K562 (cell line): ENCODE measurements around the gene LMF2. TPM values are rescaled to one million over a fixed set of nuclear protein-coding genes. Genes with fewer than 3 reads are reported as not detected.
A peak's percentile ranks its signal among the peaks of the same experiment; 100 is the strongest.

ENCODE experiments used
- ASH1L ChIP-seq: fragments of 450-650 bp; IDR thresholded peaks from 2 replicates; pipeline ENCODE4 v1.6.1; 2018; ENCODE audit warnings: borderline replicate concordance, mild to moderate bottlenecking, low read depth; ENCODE audit not compliant: partially characterized antibody
- CXXC5 ChIP-seq: fragments of 250-450 bp; sonication (Bioruptor Pico); IDR thresholded peaks from 2 replicates; pipeline ENCODE4 v1.8.0; 2022; ENCODE audit warnings: inconsistent platforms, mild to moderate bottlenecking, moderate library complexity
- ESRRA ChIP-seq: fragments of 450-650 bp; IDR thresholded peaks from 2 replicates; pipeline ENCODE4 v1.6.1; 2014; ENCODE audit warnings: low read depth, mild to moderate bottlenecking, moderate library complexity, borderline replicate concordance
- ETS2 ChIP-seq: IDR thresholded peaks from 2 replicates; pipeline ENCODE4 v1.6.1; 2016; ENCODE audit warnings: borderline replicate concordance, missing genetic modification characterization, mild to moderate bottlenecking, moderate library complexity, missing compliant biosample characterization; ENCODE audit not compliant: poor library complexity, severe bottlenecking
- FOXM1 ChIP-seq, 2 experiments: fragments of 450-650 bp in 1 of 2; sonication (generic) in 1 of 2; formaldehyde crosslinking in 1 of 2; IDR thresholded peaks; 2 replicates each; pipeline versions ENCODE4 v1.6.1 to v1.9.0; 2017 to 2022; ENCODE audit warnings: low read depth in 2 of 2, mild to moderate bottlenecking in 2 of 2, missing genetic modification reagents in 1 of 2, moderate library complexity in 1 of 2
- HDAC1 ChIP-seq, 2 experiments: fragments of 450-650 bp; IDR thresholded peaks; 2 replicates each; pipeline ENCODE4 v1.6.1; 2016 to 2017; ENCODE audit warnings: inconsistent platforms in 1 of 2, mild to moderate bottlenecking in 1 of 2, moderate library complexity in 1 of 2
- IFI16 ChIP-seq: fragments of 250-450 bp; sonication (Bioruptor Pico); IDR thresholded peaks from 2 replicates; pipeline ENCODE4 v2.1.2; 2022; ENCODE audit warnings: mild to moderate bottlenecking, inconsistent platforms
- MAZ ChIP-seq, 2 experiments: fragments of 450-650 bp in 1 of 2; sonication (generic) in 1 of 2; formaldehyde crosslinking; IDR thresholded peaks in 1 of 2; conservative IDR thresholded peaks in 1 of 2; 2 replicates each; pipeline versions ENCODE4 v1.4.0 to v1.5.0; 2020; ENCODE audit warnings: mild to moderate bottlenecking in 1 of 2, missing genetic modification reagents in 1 of 2
- MCM5 ChIP-seq: fragments of 450-650 bp; IDR thresholded peaks from 2 replicates; pipeline ENCODE4 v1.6.1; 2016; ENCODE audit warnings: low read depth
- NR2F6 ChIP-seq: fragments of 450-650 bp; formaldehyde crosslinking; IDR thresholded peaks from 2 replicates; pipeline ENCODE4 v1.4.0; 2020; ENCODE audit warnings: mild to moderate bottlenecking
- PHF20 ChIP-seq: fragments of 450-650 bp; IDR thresholded peaks from 2 replicates; pipeline ENCODE4 v1.6.1; 2018; ENCODE audit not compliant: partially characterized antibody
- PHF8 ChIP-seq: fragments of 200-600 bp; sonication (generic); IDR thresholded peaks from 2 replicates; pipeline ENCODE4 v1.6.1; 2012; ENCODE audit warnings: mixed run types, mild to moderate bottlenecking, inconsistent platforms, low read length, moderate library complexity, borderline replicate concordance
- POLR2A ChIP-seq: fragments of 450-650 bp; conservative IDR thresholded peaks from 2 replicates; pipeline ENCODE4 v1.6.1; 2016
- POLR2B ChIP-seq: fragments of 450-650 bp; IDR thresholded peaks from 2 replicates; pipeline ENCODE4 v1.6.1; 2018; ENCODE audit warnings: low read depth; ENCODE audit not compliant: partially characterized antibody
- POLR2G ChIP-seq: fragments of 200-400 bp; formaldehyde crosslinking; IDR thresholded peaks from 2 replicates; pipeline ENCODE4 v1.6.1; 2017; ENCODE audit warnings: low read depth, mild to moderate bottlenecking, antibody characterized with exemption, low read length, moderate library complexity
- SUPT5H ChIP-seq: fragments of 450-650 bp; IDR thresholded peaks from 2 replicates; pipeline ENCODE4 v1.6.1; 2016
- ZFX ChIP-seq: sonication (generic); formaldehyde crosslinking; IDR thresholded peaks from 2 replicates; pipeline ENCODE4 v1.8.0; 2022; ENCODE audit warnings: mild to moderate bottlenecking, missing genetic modification reagents, moderate library complexity
- polyA plus RNA-seq, 8 experiments: library from polyadenylated mRNA; depleted of rRNA in 4 of 8; stranded (reverse) in 5 of 8; unstranded in 3 of 8; fragments of >200 nt; fragmentation: Nextera tagmentation in 2 of 8; fragmentation: Illumina TruSeq in 1 of 8; extraction: Ambion mirVana in 2 of 8; extraction: Trizol in 1 of 8; gene quantifications; 2 replicates each; pipeline versions ENCODE4 v1.2.1 to v1.2.3, GENCODE V29; 2011 to 2014; ENCODE audit warnings: inconsistent platforms in 1 of 8, missing spikeins in 1 of 8
- total RNA-seq, 7 experiments: library from RNA; depleted of rRNA in 6 of 7; stranded (reverse); fragments of >200 nt in 6 of 7; fragmentation: Illumina TruSeq in 2 of 7; extraction: Trizol in 2 of 7; gene quantifications; 2 replicates each; pipeline versions ENCODE4 v1.2.1 to v1.2.3, GENCODE V29; 2011 to 2021; ENCODE audit warnings: low replicate concordance in 1 of 7
- TF ChIP-seq, protein P1 (sequence below), 2 experiments: IDR thresholded peaks; 2 replicates each; pipeline ENCODE4 v1.6.1; 2011; ENCODE audit warnings: borderline replicate concordance in 1 of 2, control low read depth in 1 of 2, low read depth in 1 of 2, low read length in 1 of 2, mild to moderate bottlenecking in 1 of 2, mixed read lengths in 1 of 2, moderate library complexity in 1 of 2; ENCODE audit not compliant: insufficient read depth in 1 of 2, insufficient read length in 1 of 2, poor library complexity in 1 of 2, severe bottlenecking in 1 of 2; ENCODE audit errors: extremely low read depth in 1 of 2
- TF ChIP-seq, protein P2 (sequence below): fragments of 450-650 bp; IDR thresholded peaks from 2 replicates; pipeline ENCODE4 v1.6.1; 2016; ENCODE audit warnings: borderline replicate concordance
- TF ChIP-seq, protein P3 (sequence below): fragments of 250-450 bp; sonication (Bioruptor Pico); IDR thresholded peaks from 2 replicates; pipeline ENCODE4 v1.8.0; 2022; ENCODE audit warnings: moderate library complexity, mild to moderate bottlenecking, inconsistent platforms
- TF ChIP-seq, protein P4 (sequence below), 2 experiments: fragments of 450-650 bp; conservative IDR thresholded peaks; 2 replicates each; pipeline ENCODE4 v1.6.1; 2017; ENCODE audit warnings: mild to moderate bottlenecking in 2 of 2, moderate library complexity in 2 of 2

The LMF2 gene
- total and polyA plus RNA-seq, 9 of the 15 experiments (the other 6 are each of a cell fraction or from before 2014, with no cell fraction given) = 0.08 to 37.1 (median 7.6) TPM

DNA sequence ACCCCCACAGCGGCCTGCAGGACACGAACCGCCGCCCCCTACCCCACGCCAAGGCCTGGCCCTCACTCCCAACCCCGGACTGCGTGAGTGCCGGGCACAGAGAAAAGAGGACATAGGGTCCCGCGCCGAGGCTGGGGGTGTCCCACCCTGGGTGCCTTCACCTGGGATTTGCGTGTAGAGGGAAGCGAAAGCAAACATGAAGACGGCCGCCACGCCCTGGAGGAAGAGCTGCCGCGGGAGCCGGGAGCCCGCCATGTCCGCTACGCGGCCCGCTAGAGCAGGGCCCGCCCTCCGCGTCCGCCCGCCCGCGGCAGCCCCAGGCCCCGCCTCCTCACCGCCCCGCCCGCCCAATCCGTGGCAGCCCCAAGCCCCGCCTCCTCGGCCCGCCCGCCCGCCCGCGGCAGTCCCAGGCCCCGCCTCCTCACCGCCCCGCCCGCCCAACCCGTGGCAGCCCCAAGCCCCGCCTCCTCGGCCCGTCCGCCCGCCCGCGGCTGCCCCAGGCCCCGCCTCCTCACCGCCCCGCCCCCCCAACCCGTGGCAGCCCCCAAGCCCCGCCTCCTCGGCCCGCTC, at the start of gene LMF2 (continued):
- TF ChIP-seq NR2F6 (CRISPR knock-in tag) (no peak), ZFX (CRISPR knock-in tag) (peak; percentile 76), PHF20 (peak; percentile 58), POLR2G (peak; percentile 11; the same call in 1 of the 2 replicates), PHF8 (peak; percentile 70; the same call in 1 of the 2 replicates), ASH1L (no peak), FOXM1 (IDR thresholded peaks at IDR 0.05; ENCODE audit: low read depth) (no peak), FOXM1 (CRISPR knock-in tag; IDR thresholded peaks at IDR 0.05; ENCODE audit: low read depth) (no peak), ESRRA (no peak), MAZ (CRISPR knock-in tag; conservative IDR thresholded peaks at IDR 0.05 in 1 of 2, IDR thresholded peaks at IDR 0.05 in 1 of 2) (0 out of 4 replicates have a peak, but pooled peaks of 1 of the 2 experiments have one; percentile 12), POLR2A (peak; percentile 13), CXXC5 (peak; percentile 32), MCM5 (no peak), IFI16 (CRISPR knock-in tag) (no peak), POLR2B (peak; percentile 50), HDAC1 (IDR thresholded peaks at IDR 0.05) (peak in 1 of 2 experiments; percentile 74; a peak in 2 of 4 replicates), SUPT5H (peak; percentile 41), ETS2 (no peak)
- TF ChIP-seq, protein P1, sequence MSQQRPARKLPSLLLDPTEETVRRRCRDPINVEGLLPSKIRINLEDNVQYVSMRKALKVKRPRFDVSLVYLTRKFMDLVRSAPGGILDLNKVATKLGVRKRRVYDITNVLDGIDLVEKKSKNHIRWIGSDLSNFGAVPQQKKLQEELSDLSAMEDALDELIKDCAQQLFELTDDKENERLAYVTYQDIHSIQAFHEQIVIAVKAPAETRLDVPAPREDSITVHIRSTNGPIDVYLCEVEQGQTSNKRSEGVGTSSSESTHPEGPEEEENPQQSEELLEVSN (IDR thresholded peaks at IDR 0.05; ENCODE audit: borderline replicate concordance in 1 of 2, extremely low read depth in 1 of 2, insufficient read depth in 1 of 2, insufficient read length in 1 of 2, low read depth in 1 of 2, low read length in 1 of 2, poor library complexity in 1 of 2, severe bottlenecking in 1 of 2) = peak in 1 of 2 experiments; percentile 18
- TF ChIP-seq, protein P2, sequence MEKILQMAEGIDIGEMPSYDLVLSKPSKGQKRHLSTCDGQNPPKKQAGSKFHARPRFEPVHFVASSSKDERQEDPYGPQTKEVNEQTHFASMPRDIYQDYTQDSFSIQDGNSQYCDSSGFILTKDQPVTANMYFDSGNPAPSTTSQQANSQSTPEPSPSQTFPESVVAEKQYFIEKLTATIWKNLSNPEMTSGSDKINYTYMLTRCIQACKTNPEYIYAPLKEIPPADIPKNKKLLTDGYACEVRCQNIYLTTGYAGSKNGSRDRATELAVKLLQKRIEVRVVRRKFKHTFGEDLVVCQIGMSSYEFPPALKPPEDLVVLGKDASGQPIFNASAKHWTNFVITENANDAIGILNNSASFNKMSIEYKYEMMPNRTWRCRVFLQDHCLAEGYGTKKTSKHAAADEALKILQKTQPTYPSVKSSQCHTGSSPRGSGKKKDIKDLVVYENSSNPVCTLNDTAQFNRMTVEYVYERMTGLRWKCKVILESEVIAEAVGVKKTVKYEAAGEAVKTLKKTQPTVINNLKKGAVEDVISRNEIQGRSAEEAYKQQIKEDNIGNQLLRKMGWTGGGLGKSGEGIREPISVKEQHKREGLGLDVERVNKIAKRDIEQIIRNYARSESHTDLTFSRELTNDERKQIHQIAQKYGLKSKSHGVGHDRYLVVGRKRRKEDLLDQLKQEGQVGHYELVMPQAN = peak; percentile 28; the same call in 1 of the 2 replicates
- TF ChIP-seq, protein P3, sequence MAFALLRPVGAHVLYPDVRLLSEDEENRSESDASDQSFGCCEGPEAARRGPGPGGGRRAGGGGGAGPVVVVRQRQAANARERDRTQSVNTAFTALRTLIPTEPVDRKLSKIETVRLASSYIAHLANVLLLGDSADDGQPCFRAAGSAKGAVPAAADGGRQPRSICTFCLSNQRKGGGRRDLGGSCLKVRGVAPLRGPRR (CRISPR knock-in tag) = no peak
- TF ChIP-seq, protein P4, sequence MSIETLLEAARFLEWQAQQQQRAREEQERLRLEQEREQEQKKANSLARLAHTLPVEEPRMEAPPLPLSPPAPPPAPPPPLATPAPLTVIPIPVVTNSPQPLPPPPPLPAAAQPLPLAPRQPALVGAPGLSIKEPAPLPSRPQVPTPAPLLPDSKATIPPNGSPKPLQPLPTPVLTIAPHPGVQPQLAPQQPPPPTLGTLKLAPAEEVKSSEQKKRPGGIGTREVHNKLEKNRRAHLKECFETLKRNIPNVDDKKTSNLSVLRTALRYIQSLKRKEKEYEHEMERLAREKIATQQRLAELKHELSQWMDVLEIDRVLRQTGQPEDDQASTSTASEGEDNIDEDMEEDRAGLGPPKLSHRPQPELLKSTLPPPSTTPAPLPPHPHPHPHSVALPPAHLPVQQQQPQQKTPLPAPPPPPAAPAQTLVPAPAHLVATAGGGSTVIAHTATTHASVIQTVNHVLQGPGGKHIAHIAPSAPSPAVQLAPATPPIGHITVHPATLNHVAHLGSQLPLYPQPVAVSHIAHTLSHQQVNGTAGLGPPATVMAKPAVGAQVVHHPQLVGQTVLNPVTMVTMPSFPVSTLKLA (conservative IDR thresholded peaks at IDR 0.05) = peak in 1 of 2 experiments; percentile 18; a peak in 2 of 4 replicates
- TF ChIP-seq, all 486 proteins: peak for 17
